Retina (tissue), 1 donor: ENCODE results near the gene PPP4R1.
"Not testable (repeated sequence)": the region's sequence is repeated elsewhere in the genome, so short reads cannot be mapped to it uniquely, and the experiment has no call there.

ENCODE experiments used
- DNase-seq: peaks from one replicate; pipeline ENCODE4 v3.0.0-alpha.2; 2016

The PPP4R1 gene

DNA sequence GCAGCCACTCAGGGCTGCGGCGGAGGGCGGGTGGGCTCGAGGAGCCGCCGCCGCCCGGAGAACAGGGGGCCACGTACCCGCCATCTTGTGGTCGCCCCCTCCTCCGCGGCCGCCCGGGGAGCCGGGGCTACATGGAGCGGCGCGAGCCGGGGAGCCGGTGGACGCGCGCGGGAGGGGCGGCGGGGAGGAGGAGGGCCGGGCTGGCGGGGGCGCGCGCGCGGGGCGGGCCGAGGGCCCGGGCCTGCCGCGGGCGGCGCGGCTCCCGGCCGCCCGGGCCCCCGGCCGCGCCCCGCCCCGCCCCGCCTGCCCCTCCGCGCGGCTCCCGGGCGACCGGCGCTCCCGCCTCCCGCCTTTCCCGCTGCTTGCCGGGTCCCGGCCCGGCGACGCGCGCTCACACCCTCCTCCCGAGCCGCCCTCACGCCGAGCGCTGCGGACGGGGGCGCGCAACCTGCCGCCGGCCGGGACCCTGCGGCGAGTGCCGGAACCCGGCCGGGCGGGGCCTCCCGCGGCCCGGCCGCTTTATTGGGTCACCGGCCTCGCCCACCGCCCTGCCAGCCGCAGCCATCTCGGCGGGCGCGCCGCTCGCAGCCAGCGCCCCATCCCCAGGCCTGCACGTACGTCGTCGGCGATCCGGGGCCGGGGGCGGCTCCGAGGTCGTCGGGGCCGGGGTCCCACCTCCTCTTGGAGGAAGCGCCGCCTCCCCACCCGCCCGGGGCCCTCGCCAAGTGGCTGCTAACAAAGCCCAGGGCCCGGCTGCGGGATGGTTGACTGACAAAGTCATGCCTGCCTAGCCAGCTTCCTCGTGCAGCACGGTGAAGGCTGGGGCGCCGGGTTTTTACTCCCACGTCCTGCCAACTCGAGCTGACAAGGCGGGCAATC lies at the start of gene PPP4R1:
Gene PPP4R1 (minus strand): TSS at position 159 of the 879 bp plus-strand sequence. CDS start 75 bp downstream, at position 84.
- peak; percentile 91 for DNase-seq

- no peak for DNase-seq
Observed at GRCh38 chr18:9663377-9663776, 49.0 kb upstream of the PPP4R1 start.

DNA sequence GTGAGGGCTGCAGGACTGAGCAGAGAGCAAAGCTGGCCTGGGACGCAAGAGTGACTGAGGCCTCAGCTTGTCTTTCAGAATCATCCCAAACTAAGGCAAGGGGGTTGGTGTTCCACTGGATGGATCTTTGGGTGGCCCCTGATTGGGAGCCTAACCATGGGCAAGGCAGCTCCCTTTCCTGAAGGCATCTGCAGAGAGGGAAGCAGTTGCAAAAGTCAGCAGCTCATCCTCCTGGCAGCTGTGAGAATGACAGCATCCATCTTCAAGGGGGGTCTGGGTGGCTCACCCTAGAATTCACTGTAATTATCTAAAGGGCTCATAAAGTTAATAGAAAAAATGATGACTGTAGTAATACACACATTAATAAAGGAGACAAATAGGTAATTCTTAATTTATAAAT lies 47.2 kb upstream of the PPP4R1 start:
- no peak for DNase-seq

GRCh38 chr18:9659499-9660375 lies 45.4 kb upstream of the PPP4R1 start:
- DNase-seq, result no peak

DNA sequence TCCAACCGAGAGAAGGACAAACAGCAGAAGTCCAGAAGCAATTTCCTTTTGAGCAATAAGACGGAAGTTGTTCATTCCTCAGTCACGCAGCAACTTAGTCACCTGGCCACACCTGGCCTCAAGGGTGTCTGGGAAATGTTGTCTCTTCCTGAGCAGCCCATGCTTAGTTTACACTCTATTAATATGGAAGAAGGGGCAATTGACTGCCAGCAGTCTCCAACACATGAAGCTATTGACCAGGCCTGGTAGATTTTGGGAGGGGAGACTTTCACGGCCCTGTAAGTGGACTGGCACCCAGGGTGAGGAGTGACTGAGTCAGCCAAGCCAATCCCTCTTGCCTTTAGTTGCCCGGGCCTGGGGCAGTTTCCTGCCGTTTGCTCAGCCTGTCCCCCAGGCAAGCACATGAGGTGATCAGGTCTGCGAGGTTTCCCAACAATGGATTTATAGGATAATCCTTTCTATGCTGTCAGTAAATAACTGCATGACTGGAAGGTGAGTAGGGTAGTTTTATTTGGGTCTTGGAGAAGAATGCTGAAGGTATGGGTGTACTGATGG lies 43.8 kb upstream of the PPP4R1 start:
- no peak for DNase-seq

DNA sequence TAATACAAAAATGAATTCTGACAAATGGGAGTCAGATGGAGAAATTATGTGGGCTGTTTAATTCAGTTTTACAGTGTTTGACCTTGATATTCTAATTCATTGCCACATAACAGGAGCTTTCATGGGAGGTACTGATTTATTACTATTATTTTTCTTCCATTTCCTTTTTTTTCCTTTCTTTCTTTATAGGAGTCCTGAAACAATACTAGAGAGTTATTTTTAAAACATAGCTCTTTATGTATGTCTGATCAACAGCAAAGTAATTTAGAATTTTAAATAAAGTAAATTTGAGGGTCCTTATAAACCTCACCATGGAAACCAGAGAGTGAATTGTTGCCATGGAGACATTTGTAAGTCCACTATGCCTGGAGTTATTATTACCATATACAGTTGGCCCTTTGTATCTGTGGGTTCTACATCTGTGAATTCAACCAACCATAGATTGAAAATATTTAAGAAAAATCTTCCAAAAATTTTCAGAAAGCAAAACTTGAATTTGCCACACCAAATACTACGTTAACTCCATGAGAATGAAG lies 40.9 kb upstream of the PPP4R1 start:
- no peak for DNase-seq

GRCh38 chr18:9653390-9653789 lies 39.0 kb upstream of the PPP4R1 start:
- DNase-seq, result no peak

- DNase-seq, result no peak
Observed at GRCh38 chr18:9649164-9649540, 34.8 kb upstream of the PPP4R1 start.

DNA sequence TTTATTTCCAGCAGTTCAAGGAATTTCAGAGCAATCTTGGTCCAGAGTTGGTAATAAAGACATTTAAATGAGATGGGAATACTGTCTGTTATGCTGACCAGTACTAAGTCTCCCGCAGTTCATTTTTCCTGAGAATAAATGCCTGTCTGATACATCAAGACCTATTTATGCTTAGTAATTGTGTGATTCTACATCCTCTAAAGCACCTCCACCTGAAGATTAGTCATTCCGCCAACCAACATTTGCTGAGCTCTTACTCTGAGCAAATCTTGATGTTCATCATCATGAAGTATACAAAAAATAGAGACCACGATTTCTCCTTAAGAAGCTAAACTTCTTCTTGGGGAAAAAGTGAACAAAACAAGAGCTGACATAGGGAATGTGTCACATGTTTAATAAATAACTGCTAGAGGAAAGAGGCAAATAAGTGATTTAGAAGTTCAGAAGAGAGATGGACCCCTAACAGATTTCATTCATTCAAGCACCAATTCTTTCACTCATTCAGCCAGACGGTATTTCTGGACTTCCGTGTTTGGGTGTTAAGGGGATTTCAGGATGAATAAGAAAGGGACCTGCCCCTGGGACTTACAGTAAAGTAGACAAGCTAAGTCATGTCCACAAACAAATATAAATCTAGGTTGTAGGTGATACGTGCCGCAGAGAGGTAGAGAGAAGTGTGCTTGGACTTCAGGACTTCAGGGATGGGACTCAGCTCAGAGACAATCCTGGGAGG lies 34.2 kb upstream of the PPP4R1 start:
- no peak for DNase-seq

DNA sequence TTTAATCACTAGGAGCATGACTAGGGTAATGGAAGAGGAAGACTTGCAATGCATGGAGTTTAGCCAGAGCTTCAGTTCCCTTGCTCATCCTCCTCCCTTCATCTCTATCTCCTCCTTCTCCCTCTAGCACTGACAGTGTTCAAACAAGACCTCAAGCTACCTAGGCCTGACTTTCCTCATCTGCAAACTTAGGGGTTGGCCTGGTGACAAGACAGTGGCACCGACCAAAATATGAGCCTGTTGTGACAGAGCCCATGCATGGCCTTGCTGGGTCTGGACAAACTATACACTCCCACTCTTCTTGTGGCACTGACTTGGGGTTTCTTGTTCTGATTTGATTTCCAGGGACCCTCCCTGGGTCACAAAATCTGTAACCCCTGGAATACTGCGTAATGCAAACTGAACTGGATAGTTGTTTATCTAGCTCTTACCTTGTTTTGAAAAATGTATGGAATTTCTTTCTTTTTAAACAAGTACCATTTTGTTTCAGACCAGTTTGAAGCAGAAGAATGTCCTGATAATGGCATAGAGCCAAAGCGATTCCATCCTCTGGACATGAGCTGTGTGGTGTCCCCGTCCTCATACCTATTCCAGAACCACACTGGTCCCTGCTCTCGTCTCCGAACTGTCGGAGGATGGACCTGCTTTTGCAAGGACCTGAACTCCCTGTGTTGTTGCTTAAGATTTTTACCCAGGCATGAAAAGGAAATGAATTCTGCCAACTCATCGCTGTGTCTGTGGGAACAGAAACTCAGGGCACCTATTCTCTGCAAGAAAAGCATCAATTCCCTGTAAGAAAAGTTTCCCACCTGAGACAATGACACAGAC lies 33.4 kb upstream of the PPP4R1 start:
- DNase-seq, result no peak

GRCh38 chr18:9643549-9643948 lies 29.2 kb upstream of the PPP4R1 start:
- DNase-seq, result peak; percentile 30

- DNase-seq, result peak; percentile 20
Observed at GRCh38 chr18:9642799-9643462, 28.6 kb upstream of the PPP4R1 start.

GRCh38 chr18:9641081-9641480 lies 26.7 kb upstream of the PPP4R1 start:
- not testable (repeated sequence) for DNase-seq

DNA sequence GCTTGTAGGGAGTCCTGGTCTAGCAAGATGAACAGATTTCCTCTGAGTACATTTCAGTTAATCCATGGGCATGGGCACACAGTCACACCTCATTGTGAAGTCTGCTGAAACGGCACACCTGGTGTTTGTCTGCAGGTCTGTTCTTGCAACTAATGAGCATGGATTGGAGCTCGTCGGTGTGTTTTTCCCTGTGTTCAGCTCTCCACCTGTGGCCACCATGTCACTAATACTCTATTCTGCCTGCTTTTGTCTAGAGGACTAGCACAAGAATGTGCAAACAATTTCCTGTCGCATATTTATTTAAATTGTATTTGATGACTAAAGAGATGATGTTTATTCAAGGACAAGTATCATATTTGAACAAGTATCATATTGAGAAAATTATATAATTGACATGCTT lies 24.5 kb upstream of the PPP4R1 start:
- no peak for DNase-seq

GRCh38 chr18:9637036-9637767 lies 22.8 kb upstream of the PPP4R1 start:
- no peak for DNase-seq

DNA sequence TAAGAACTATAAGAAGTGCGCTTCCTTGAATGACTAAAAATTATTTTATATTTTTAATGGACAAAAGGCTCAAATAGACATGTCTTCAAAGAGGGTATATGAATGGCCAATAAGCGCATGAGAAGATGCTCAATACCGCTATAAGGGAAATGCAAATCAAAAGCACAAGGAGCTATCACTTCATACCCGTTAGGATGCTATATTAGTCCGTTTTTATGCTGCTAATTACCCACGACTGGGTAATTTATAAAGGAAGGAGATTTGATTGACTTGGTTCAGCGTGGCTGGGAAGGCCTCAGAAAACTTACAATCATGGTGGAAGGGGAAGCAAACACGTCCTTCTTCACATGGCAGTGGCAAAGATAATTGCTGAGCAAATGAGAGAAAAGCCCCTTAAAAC lies 20.5 kb upstream of the PPP4R1 start:
- DNase-seq, result no peak

DNA sequence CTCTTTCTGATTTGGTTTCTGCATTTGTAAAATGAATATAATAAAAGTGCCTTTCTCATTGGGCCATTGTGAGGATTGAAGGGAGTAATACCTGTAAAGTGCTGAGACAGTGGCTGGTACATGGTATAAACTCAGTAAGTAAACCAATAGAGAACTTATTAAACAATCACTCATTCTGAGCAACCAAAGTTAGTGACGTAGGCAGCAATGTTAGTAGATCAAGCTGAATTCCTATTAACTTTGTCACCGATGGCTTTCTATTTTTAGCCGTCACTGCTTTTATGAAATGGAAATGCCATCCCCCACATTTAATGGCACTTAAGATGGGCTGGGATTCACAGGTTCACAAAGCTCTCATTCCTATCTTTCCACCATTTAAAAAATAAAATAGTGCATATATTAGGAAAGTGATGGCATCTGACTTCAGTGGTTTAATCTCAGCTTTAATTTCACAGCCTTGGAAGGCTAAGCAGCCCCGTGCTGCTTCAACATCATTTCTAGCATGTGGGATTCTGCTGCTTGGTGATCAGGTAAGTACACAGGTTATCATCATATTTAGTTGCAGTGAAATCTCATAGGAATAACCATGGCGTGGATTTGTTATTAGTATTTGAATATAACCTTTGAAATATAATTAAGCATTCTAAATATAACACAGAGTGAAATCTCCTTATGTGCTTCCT lies 17.6 kb upstream of the PPP4R1 start:
- no peak for DNase-seq

DNA sequence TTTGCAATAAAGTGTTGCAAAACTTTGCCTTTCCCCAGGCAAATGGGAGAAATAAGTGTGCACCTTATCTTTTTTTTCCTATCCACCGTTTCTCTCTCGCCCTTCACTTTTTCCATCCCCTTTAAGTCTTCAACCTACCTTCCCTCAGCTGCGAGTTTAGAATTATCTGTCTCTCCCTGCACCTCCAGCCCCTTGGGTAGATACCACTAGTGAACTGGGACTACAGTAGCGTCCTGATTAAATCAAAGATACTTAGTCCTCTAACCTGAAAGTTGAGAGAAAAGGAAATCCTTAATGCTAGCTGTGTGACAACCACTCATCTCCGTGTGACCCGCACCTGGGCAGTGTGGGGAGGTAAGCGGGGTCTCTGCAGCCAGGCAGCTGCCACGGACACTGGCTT lies 16.1 kb upstream of the PPP4R1 start:
- no peak for DNase-seq

- DNase-seq, result no peak
Observed at GRCh38 chr18:9629709-9630108, 15.3 kb upstream of the PPP4R1 start.

- DNase-seq, result no peak
Observed at GRCh38 chr18:9628984-9629383, 14.6 kb upstream of the PPP4R1 start.
